Measurements from ENCODE around the gene LSS.
A peak's percentile ranks its signal among the peaks of the same experiment; 100 is the strongest.
"Not testable (repeated sequence)": the region's sequence is repeated elsewhere in the genome, so short reads cannot be mapped to it uniquely, and the experiment has no call there.

LSS gene

DNA sequence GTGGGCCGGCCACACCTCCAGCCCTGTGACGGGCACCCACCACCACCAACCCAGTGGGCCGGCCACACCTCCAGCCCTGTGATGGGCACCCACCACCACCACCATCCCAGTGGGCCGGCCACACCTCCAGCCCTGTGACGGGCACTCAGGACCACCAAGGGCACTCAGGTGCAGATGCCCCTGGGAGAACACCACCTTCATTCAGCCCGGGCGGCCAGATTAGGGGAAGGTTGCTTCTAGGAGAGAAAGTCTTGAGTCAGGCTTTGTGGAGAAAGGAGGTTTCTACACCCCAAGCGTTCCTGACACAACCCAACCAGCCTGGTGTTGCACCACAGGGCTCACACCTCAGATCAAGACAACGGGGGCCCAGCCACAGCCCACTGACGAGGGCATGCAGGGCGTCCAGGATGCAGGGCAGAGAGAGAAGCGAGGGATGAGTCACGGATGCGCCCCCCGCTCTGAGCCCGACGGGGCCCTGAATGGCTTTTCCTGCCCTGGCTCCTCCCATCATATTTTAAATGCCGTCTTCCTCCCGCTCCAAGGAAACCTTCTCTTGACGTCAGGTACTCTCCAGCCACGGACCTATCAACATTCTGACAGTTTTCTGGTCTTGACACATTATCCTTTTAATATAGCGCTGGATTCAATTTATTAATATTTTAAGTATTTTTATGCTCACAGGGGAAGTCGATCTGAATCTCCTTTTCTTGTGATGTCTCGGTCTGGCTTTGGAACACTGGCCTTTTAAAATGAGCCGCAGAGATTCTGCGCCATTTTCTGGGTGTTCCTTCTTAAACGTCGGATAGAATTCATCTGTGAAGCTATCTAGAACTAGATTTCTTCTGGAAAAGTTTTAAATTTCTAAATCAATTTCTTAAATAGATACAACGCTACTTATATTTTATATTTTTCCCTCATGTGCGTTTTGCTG lies 43.7 kb downstream of the LSS start:
- peak; percentile 73 for DNase-seq

GRCh38 chr21:46183910-46184624 lies 44.5 kb downstream of the LSS start, which contains the start of gene SPATC1L:
TSS of gene SPATC1L (minus strand) at chr21:46184459. CDS start at chr21:46182816, 1,643 bp downstream.
- DNase-seq: peak; percentile 66

DNA sequence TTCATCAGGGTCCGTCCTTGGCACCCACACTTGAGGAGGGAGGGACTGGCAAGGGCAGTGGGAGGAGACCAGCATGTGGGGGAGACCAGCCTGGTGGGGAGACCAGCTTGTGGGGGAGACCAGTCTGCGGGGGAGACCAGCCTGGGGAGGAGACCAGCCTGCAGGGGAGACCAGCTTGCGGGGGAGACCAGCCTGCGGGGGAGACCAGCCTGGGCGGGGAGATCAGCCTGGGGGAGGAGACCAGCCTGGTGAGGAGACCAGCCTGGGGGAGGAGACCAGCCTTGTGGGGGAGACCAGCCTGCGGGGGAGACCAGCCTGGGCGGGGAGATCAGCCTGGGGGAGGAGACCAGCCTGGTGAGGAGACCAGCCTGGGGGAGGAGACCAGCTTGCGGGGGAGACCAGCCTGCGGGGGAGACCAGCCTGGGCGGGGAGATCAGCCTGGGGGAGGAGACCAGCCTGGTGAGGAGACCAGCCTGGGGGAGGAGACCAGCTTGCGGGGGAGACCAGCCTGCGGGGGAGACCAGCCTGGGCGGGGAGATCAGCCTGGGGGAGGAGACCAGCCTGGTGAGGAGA lies 45.2 kb downstream of the LSS start:
- not testable (repeated sequence) for DNase-seq

DNA sequence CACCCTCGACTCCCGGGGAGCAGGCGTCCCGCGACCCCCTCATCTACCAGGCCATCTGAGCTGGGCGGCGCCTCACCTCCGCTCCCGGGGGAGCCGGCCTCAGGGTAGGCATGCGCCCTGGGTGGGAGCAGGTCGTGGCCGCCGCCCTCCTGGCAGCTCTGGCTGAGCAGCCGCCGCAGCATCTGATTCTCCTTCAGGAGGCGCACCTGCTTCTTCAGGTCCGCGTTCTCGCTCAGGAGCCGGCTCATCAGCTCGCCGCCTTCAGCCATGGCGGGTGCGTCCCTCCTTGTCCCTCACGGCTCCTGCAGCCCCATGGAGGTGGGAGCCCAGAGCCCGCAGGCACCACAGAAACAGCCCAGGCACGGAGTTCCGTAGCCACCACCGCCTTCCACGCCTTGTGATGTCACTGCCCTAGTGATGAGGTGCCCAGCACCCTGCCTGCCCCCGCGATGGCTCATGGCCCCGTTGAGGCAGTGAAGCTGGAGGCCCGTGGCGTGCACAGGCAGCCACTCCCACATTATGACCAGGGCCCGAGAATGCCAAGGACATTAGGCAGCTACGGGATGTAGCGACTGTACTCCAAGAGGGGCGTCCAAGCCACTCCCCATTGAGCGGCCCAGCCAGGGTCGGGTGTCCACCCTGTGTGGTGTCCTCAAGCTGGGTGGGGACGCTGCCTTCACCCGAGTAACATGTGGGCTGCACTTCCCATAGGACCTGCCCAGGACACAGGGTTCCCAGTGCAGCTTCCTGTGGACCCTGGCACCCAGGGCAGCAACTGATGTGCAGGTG lies 45.8 kb downstream of the LSS start:
- DNase-seq: no peak

DNA sequence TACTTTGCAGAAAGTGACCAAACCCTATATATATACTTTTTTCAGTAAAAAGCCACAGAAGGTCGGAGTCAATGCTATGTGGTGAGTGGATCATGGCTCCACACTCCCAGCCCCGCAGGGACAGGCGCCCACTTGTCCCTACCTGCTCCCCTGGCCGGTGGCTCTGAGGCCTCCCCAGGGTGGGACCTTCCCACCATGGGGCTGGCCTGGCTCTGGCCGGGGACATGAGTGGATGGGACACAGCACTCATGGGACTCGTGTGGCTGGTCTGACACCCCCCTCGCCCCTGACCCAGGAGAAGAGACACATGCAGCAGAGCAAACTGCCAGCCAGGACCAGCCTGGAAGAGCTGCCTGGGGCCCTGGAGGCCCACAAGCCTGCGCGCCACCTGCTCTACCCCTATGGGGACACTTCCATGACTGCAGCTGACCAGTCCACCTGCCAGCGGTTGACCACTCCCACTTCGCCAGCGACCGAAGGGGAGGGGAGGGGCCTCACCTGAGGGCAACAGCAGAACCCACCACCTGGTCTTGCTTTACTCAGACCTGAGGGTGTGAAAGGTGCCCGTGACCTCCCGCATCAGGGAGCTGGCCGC lies 46.5 kb downstream of the LSS start:
- DNase-seq: no peak

DNA sequence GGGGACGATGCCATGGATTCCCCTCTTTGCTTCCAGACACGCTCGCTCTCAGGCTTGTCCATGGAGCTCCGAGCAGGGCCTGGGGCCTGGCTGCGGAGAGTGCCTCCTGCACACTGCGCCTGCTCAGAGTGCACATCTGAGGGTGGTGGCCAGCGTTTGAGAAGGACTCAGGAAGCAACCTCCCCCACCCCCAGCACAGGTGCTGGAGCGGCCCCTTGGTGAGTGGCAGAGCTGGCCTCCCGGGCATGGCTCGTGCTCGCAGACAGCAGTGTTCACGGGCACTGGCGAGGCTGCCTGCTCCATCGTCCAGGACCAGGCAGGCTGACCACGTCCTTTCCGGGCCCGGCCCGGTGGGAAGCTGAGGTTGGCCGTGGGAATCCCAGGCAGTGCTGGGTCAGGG lies 47.1 kb downstream of the LSS start:
- DNase-seq: no peak

- DNase-seq: no peak
These were observed 47.7 kb downstream of the LSS start for GRCh38 chr21:46180778-46181391.

- DNase-seq: no peak
These were observed 48.4 kb downstream of the LSS start for GRCh38 chr21:46180079-46180722.

- DNase-seq: no peak
These were observed 48.9 kb downstream of the LSS start for GRCh38 chr21:46179708-46180078.

DNA sequence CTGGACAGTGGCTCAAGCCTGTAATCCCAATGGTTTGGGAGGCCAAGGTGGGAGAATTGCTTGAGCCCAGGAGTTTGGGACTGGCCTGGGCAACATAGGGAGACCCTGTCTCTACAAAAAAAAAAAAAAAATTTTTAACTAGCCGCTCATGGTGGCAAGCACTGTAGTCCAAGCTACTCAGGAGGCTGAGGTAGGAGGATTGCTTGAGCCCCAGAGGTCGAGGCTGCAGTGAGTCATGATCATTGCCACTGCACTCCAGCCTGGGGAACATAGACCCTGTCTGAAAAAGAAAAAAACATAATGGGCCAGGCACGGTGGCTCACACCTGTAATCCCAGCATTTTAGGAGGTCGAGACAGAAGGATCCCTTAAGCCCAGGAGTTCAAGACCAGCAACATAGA lies 49.6 kb downstream of the LSS start:
- DNase-seq: no peak

- not testable (repeated sequence) for DNase-seq
These were observed 52.0 kb downstream of the LSS start for GRCh38 chr21:46176443-46177129.

DNA sequence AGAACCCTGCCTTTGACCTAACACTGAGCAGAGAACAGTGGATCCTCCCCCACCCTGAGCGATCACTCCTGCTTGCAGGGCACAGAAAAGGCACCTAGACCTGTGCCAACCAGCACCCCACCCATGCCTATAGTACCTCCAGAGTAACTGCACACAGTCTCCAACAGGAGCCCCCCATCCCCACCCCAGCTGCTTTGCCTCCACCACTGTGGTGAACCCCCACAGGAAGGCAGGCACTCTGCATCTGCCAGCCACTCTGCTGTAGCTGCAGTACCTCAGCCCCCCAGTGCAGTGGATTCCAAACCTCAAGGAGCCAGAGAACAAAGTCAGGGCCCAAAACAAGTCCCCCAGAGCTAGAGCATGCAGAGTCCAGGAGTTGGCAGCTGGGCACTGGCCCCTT lies 55.0 kb downstream of the LSS start:
- DNase-seq: no peak

- DNase-seq: no peak
These were observed 55.6 kb downstream of the LSS start for GRCh38 chr21:46172863-46173528.

DNA sequence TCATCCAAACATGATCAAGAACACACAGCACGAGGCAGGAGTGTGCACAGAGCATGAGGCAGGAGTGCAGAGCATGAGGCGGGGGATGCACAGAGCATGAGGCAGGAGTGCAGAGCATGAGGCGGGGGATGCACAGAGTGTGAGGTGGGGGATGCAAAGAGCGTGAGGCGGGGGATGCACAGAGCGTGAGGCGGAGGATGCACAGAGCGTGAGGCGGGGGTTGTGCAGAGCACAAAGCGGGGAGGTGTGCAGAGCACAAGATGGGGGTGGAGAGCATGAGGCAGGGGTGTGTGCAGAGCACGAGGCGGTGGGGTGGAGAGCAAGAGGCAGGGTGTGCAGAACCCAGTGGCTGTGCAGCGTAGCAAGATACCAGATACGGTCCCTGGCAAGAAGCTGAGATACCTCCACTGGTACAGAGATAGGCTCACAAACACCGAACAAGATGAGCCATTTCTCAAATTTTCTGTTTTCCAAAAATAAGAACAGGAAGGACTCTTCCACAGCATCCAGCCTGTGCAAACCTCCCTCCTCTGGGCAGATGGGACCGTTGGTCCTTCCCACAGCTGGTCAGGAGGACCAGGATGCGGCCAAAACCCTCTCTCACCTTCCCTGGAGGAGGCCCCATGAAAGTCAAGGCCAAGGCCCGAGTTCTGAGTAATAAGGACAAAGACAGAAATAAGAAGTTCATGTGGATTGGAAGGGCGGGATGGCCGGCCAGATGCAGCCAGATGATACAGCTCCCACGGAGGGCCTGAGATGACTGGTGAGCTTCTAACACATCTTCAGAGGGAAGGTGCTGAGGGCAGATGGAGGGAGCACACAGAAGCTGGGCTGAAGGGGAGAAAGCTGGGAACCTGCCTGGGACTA lies 56.3 kb downstream of the LSS start:
- DNase-seq: no peak

DNA sequence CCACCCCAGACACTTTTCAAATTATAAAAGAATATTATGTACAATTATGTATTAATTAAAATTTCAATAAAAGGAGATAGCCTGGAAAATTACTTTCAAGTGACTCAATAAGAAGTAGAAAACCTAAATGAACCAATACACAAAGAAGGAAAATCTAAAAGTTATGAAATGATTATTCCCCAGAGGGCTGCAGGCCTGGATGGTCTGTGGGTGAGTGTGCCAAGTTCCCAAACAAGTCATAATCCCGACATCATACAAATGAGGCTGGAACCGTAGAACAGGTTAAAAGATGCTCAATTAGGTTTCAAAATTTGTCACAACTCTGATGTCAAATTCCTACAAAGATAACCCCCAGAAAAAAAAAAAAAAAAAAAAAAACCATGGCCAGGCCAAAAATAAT lies 57.0 kb downstream of the LSS start:
- DNase-seq: no peak

DNA sequence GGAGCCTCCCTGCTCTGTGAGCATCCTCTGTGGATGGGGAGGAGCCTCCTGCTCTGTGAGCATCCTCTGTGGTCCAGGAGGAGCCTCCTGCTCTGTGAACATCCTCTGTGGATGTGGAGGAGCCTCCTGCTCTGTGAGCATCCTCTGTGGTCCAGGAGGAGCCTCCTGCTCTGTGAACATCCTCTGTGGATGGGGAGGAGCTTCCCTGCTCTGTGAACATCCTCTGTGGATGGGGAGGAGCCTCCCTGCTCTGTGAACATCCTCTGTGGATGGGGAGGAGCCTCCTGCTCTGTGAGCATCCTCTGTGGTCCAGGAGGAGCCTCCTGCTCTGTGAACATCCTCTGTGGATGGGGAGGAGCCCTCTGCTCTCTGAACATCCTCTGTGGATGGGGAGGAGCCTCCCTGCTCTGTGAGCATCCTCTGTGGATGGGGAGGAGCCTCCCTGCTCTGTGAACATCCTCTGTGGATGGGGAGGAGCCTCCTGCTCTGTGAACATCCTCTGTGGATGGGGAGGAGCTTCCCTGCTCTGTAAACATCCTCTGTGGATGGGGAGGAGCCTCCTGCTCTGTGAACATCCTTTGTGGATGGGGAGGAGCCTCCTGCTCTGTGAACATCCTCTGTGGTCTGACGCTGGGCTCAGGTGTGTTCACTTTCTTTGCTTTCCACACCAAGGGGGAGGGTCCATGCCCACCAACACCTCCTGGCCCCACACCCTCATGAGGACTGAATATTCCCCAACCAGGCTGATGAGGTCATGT lies 58.0 kb downstream of the LSS start:
- not testable (repeated sequence) for DNase-seq

DNA sequence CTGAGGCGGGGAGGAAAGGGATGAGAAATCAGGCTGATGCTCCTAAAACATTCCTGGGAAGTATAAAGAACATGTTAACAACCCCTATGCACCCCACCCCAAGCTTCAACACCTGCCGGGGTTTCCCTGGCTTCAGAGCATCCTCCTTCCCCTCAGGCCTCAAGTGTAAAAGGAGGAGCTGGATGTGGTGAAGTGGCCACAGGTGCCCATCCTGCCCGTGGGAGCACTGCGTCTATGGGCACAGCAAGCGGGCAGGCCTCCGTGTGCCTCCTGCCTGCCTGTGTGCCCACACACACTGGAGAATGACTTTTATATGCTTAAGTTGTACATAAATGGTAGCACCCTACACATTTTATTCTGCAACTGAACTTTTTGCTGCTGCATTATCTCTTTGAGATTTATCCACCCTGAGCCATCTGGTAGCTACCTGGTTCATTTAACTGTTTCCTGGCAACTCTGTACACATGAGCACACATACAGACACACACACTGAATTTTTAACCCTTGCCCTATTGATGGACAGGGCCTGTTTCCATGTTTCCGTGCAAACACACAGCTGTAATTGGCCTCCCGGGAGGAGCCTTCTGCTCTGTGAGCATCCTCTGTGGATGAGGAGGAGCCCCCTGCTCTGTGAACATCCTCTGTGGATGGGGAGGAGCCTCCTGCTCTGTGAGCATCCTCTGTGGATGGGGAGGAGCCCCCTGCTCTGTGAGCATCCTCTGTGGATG lies 59.8 kb downstream of the LSS start:
- DNase-seq: peak; percentile 92

GRCh38 chr21:46168238-46168637 lies 60.3 kb downstream of the LSS start:
- no peak for DNase-seq

Measured in NCI-H1694 treated with DMSO at 0.1 percent for 48 hours (cell line).